ENCODE results near the gene KLRC4. TPM values are rescaled to one million over a fixed set of nuclear protein-coding genes. Genes with fewer than 3 reads are reported as not detected.
"Not testable (repeated sequence)": the region's sequence is repeated elsewhere in the genome, so short reads cannot be mapped to it uniquely, and the experiment has no call there.

The KLRC4 gene
- total and polyA plus RNA-seq, 2 donors (not counting 3 experiments of a cell fraction or from before 2014, with no cell fraction given) = not detected

- H3K27me3 ChIP-seq (ENCODE audit: control insufficient read depth in 2 of 2, insufficient read depth in 2 of 2, low read length in 2 of 2); dilution Hi-C loops (cut with MboI; ENCODE audit: extremely low pct_ligation_motif_present, low sequenced_read_pairs); H4K20me1 ChIP-seq (replicated peaks; ENCODE audit: control insufficient read depth, extremely low read depth, insufficient read depth, low read length); H3K79me2 ChIP-seq (ENCODE audit: control insufficient read depth, insufficient read depth, low read length); H3K4me2 ChIP-seq (ENCODE audit: insufficient read depth, low read length); FAIRE-seq; POLR2A ChIA-PET; H2AFZ ChIP-seq (ENCODE audit: low read depth, low read length); H3K9me3 ChIP-seq (replicated peaks; ENCODE audit: control insufficient read depth, insufficient read depth, low read length); BruUV-seq (replicated peaks); H3K9ac ChIP-seq (replicated peaks; ENCODE audit: extremely low read depth, insufficient read depth, low read length); H3K9me1 ChIP-seq (replicated peaks; ENCODE audit: control insufficient read depth, extremely low read depth, insufficient read depth, low read length); H3K4me1 ChIP-seq (ENCODE audit: control insufficient read depth, extremely low read depth, insufficient read depth, low read length); DNase-seq (ENCODE audit: low read depth, low spot score); H3K4me3 ChIP-seq (replicated peaks in 1 of 3; ENCODE audit: insufficient read depth in 1 of 3, low read depth in 1 of 3, low read length in 3 of 3); intact Hi-C loops (cut with micrococcal nuclease); H3K36me3 ChIP-seq (ENCODE audit: control insufficient read depth in 2 of 2, extremely low read depth in 1 of 2, insufficient read depth in 2 of 2, low read length in 2 of 2); H3K27ac ChIP-seq (ENCODE audit: insufficient read depth, low read depth, low read length); CTCF ChIA-PET: not testable (repeated sequence)
Observed at GRCh38 chr12:10446052-10446451, 36.5 kb upstream of the KLRC4 start.

- H3K79me2 ChIP-seq (ENCODE audit: control insufficient read depth, insufficient read depth, low read length); FAIRE-seq; H3K9me1 ChIP-seq (replicated peaks; ENCODE audit: control insufficient read depth, extremely low read depth, insufficient read depth, low read length); DNase-seq (ENCODE audit: low read depth, low spot score); H3K9me3 ChIP-seq (replicated peaks; ENCODE audit: control insufficient read depth, insufficient read depth, low read length); H2AFZ ChIP-seq (ENCODE audit: low read depth, low read length); H3K4me2 ChIP-seq (ENCODE audit: insufficient read depth, low read length); POLR2A ChIA-PET; dilution Hi-C loops (cut with MboI; ENCODE audit: extremely low pct_ligation_motif_present, low sequenced_read_pairs); H3K36me3 ChIP-seq (ENCODE audit: control insufficient read depth in 2 of 2, extremely low read depth in 1 of 2, insufficient read depth in 2 of 2, low read length in 2 of 2); H3K27me3 ChIP-seq (ENCODE audit: control insufficient read depth in 2 of 2, insufficient read depth in 2 of 2, low read length in 2 of 2); intact Hi-C loops (cut with micrococcal nuclease); H3K9ac ChIP-seq (replicated peaks; ENCODE audit: extremely low read depth, insufficient read depth, low read length); H3K27ac ChIP-seq (ENCODE audit: insufficient read depth, low read depth, low read length); H3K4me3 ChIP-seq (replicated peaks in 1 of 3; ENCODE audit: insufficient read depth in 1 of 3, low read depth in 1 of 3, low read length in 3 of 3); H3K4me1 ChIP-seq (ENCODE audit: control insufficient read depth, extremely low read depth, insufficient read depth, low read length); H4K20me1 ChIP-seq (replicated peaks; ENCODE audit: control insufficient read depth, extremely low read depth, insufficient read depth, low read length); BruUV-seq (replicated peaks): not testable (repeated sequence)
- CTCF ChIA-PET = interaction anchor here (1.0 kb wide), 1 partner anchor 15 kb away, joined by 6 read pairs; no protein-coding TSS in a partner anchor
Observed at GRCh38 chr12:10441144-10441543, 31.6 kb upstream of the KLRC4 start.

- H4K20me1 ChIP-seq (replicated peaks; ENCODE audit: control insufficient read depth, extremely low read depth, insufficient read depth, low read length); CTCF ChIA-PET; H3K36me3 ChIP-seq (ENCODE audit: control insufficient read depth in 2 of 2, extremely low read depth in 1 of 2, insufficient read depth in 2 of 2, low read length in 2 of 2); FAIRE-seq; H3K9me1 ChIP-seq (replicated peaks; ENCODE audit: control insufficient read depth, extremely low read depth, insufficient read depth, low read length); H3K79me2 ChIP-seq (ENCODE audit: control insufficient read depth, insufficient read depth, low read length); H3K9me3 ChIP-seq (replicated peaks; ENCODE audit: control insufficient read depth, insufficient read depth, low read length); POLR2A ChIA-PET; H2AFZ ChIP-seq (ENCODE audit: low read depth, low read length); H3K4me1 ChIP-seq (ENCODE audit: control insufficient read depth, extremely low read depth, insufficient read depth, low read length); H3K4me2 ChIP-seq (ENCODE audit: insufficient read depth, low read length); DNase-seq (ENCODE audit: low read depth, low spot score); intact Hi-C loops (cut with micrococcal nuclease); BruUV-seq (replicated peaks); H3K9ac ChIP-seq (replicated peaks; ENCODE audit: extremely low read depth, insufficient read depth, low read length); H3K4me3 ChIP-seq (replicated peaks in 1 of 3; ENCODE audit: insufficient read depth in 1 of 3, low read depth in 1 of 3, low read length in 3 of 3); H3K27ac ChIP-seq (ENCODE audit: insufficient read depth, low read depth, low read length); dilution Hi-C loops (cut with MboI; ENCODE audit: extremely low pct_ligation_motif_present, low sequenced_read_pairs); H3K27me3 ChIP-seq (ENCODE audit: control insufficient read depth in 2 of 2, insufficient read depth in 2 of 2, low read length in 2 of 2): not testable (repeated sequence)
Observed at GRCh38 chr12:10439608-10440274, 30.2 kb upstream of the KLRC4 start.

GRCh38 chr12:10437601-10438000 lies 28.0 kb upstream of the KLRC4 start:
- H4K20me1 ChIP-seq (replicated peaks; ENCODE audit: control insufficient read depth, extremely low read depth, insufficient read depth, low read length); H3K4me3 ChIP-seq (replicated peaks in 1 of 3; ENCODE audit: insufficient read depth in 1 of 3, low read depth in 1 of 3, low read length in 3 of 3); H3K79me2 ChIP-seq (ENCODE audit: control insufficient read depth, insufficient read depth, low read length); intact Hi-C loops (cut with micrococcal nuclease); H3K27ac ChIP-seq (ENCODE audit: insufficient read depth, low read depth, low read length); H3K9ac ChIP-seq (replicated peaks; ENCODE audit: extremely low read depth, insufficient read depth, low read length); CTCF ChIA-PET; H3K27me3 ChIP-seq (ENCODE audit: control insufficient read depth in 2 of 2, insufficient read depth in 2 of 2, low read length in 2 of 2); H3K4me1 ChIP-seq (ENCODE audit: control insufficient read depth, extremely low read depth, insufficient read depth, low read length); dilution Hi-C loops (cut with MboI; ENCODE audit: extremely low pct_ligation_motif_present, low sequenced_read_pairs); POLR2A ChIA-PET; DNase-seq (ENCODE audit: low read depth, low spot score); H3K9me3 ChIP-seq (replicated peaks; ENCODE audit: control insufficient read depth, insufficient read depth, low read length); H3K4me2 ChIP-seq (ENCODE audit: insufficient read depth, low read length); H3K36me3 ChIP-seq (ENCODE audit: control insufficient read depth in 2 of 2, extremely low read depth in 1 of 2, insufficient read depth in 2 of 2, low read length in 2 of 2); H3K9me1 ChIP-seq (replicated peaks; ENCODE audit: control insufficient read depth, extremely low read depth, insufficient read depth, low read length); BruUV-seq (replicated peaks); H2AFZ ChIP-seq (ENCODE audit: low read depth, low read length): not testable (repeated sequence)
- FAIRE-seq = peak; percentile 76

Data from endothelial cell of umbilical vein (primary cell).